H54 (cell line): ENCODE data around the gene TLDC2.

Source experiments
- DNase-seq: peaks from one replicate; pipeline ENCODE4 v3.0.0; 2011; ENCODE audit warnings: low spot score, mixed read lengths; ENCODE audit not compliant: insufficient read length
- FAIRE-seq: peaks from 3 replicates; lab custom pipeline; 2011; peaks lifted over from hg19 to GRCh38; lab: Jason Lieb, UNC
- POLR2A ChIP-seq: IDR thresholded peaks from 2 replicates; pipeline ENCODE4 v1.6.1; 2011; ENCODE audit warnings: low read depth, mild to moderate bottlenecking, low read length

The TLDC2 gene

GRCh38 chr20:36845288-36845971 lies 30.5 kb upstream of the TLDC2 start:
- FAIRE-seq (no peak), DNase-seq (no peak)
- no peak for TF ChIP-seq POLR2A

GRCh38 chr20:36847009-36847709 lies 28.8 kb upstream of the TLDC2 start:
- no peak for TF ChIP-seq POLR2A
- no peak for DNase-seq
- no peak for FAIRE-seq

GRCh38 chr20:36847710-36848040 lies 28.3 kb upstream of the TLDC2 start:
- DNase-seq (no peak), FAIRE-seq (no peak)
- no peak for TF ChIP-seq POLR2A

GRCh38 chr20:36848078-36848660 lies 27.8 kb upstream of the TLDC2 start:
- FAIRE-seq, result no peak
- peak; percentile 62 for DNase-seq
- TF ChIP-seq POLR2A, result 0 out of 2 replicates have a peak, but pooled peaks have one; percentile 12

GRCh38 chr20:36848677-36849076 lies 27.3 kb upstream of the TLDC2 start:
- TF ChIP-seq POLR2A, result no peak
- no peak for FAIRE-seq
- DNase-seq, result no peak

- TF ChIP-seq POLR2A, result no peak
- DNase-seq (no peak), FAIRE-seq (no peak)
Observed at GRCh38 chr20:36849333-36850065, 26.4 kb upstream of the TLDC2 start.

GRCh38 chr20:36850759-36851158 lies 25.2 kb upstream of the TLDC2 start:
- TF ChIP-seq POLR2A, result no peak
- FAIRE-seq (no peak), DNase-seq (no peak)

- no peak for FAIRE-seq
- DNase-seq, result no peak
- TF ChIP-seq POLR2A, result no peak
Observed at GRCh38 chr20:36851490-36851889, 24.4 kb upstream of the TLDC2 start.

- DNase-seq, result no peak
- no peak for FAIRE-seq
- no peak for TF ChIP-seq POLR2A
Observed at GRCh38 chr20:36852187-36852586, 23.8 kb upstream of the TLDC2 start.

- DNase-seq (no peak), FAIRE-seq (no peak)
Observed at GRCh38 chr20:36854348-36855240, 21.3 kb upstream of the TLDC2 start.

GRCh38 chr20:36855241-36855657 lies 20.7 kb upstream of the TLDC2 start:
- no peak for TF ChIP-seq POLR2A
- peak; percentile 64 for DNase-seq
- no peak for FAIRE-seq

More at GRCh38 chr20:36854348-36855240, 21.3 kb upstream of the TLDC2 start:
- no peak for TF ChIP-seq POLR2A

GRCh38 chr20:36856195-36856594 lies 19.7 kb upstream of the TLDC2 start:
- no peak for DNase-seq
- TF ChIP-seq POLR2A, result no peak

GRCh38 chr20:36856691-36857635 lies 19.0 kb upstream of the TLDC2 start:
- no peak for TF ChIP-seq POLR2A
- DNase-seq (no peak), FAIRE-seq (no peak)

More at GRCh38 chr20:36856195-36856594, 19.7 kb upstream of the TLDC2 start:
- no peak for FAIRE-seq
